Measurements from ENCODE around the gene NREP. TPM values are rescaled to one million over a fixed set of nuclear protein-coding genes. Genes with fewer than 3 reads are reported as not detected.

The NREP gene
- total and polyA plus RNA-seq, 5 donors from 2014 or later: 0.14 to 1.3 (median 0.57) TPM

DNA sequence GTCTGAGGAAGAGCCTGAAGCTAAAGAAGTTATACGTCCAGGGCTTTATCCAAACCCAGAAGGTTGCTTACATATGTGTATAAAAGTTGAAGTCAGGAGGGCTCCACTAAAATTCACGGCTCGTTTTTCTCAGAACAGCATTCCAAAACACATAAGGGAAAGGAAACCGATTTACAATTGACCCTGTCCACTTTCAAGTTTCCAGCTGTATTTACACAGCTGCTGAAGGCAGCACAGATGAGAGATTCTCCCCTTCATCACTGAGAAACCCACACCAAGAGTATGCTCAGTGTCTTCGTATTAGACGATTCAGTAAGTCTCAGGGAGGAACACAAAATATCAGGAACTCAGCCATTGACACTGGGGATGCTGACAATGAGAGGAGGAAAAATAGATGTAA lies 5.9 kb upstream of the NREP start:
- H3K4me3 Mint-ChIP-seq: no peak overlapping the region
- DNase-seq (no peak), ATAC-seq (ENCODE audit: low read depth in 2 of 2) (no peak)
- no peak overlapping the region for H3K4me3 ChIP-seq (ENCODE audit: low read depth, low read length)
- H3K36me3 Mint-ChIP-seq: no peaks in the 10 kb centered on the region
- H3K36me3 ChIP-seq (ENCODE audit: control insufficient read depth, insufficient read depth, low read length): no peaks in the 10 kb centered on the region
- peaks cover 0 to 3% (median 0%) of the 10 kb centered on the region in 7 donors for H3K9me3 Mint-ChIP-seq
- H3K4me1 ChIP-seq (ENCODE audit: control insufficient read depth, insufficient read depth, low read length, poor library complexity, severe bottlenecking): peaks cover 3% of the 10 kb centered on the region
- peaks cover 0 to 4% (median 3%) of the 10 kb centered on the region in 4 donors for H3K4me1 Mint-ChIP-seq
- H3K27ac ChIP-seq (ENCODE audit: insufficient read depth, low read length, poor library complexity, severe bottlenecking): no peak overlapping the region
- H3K9me3 ChIP-seq (ENCODE audit: control insufficient read depth in 2 of 2, low read length in 2 of 2): no peaks in the 10 kb centered on the region
- H3K27ac Mint-ChIP-seq: peak overlapping the region in 1 of 3 donors; percentile 66
- peaks cover 35% of the 10 kb centered on the region for H3K27me3 Mint-ChIP-seq
- H3K27me3 ChIP-seq (ENCODE audit: control insufficient read depth, insufficient read depth, low read length): peaks cover 16% of the 10 kb centered on the region

DNA sequence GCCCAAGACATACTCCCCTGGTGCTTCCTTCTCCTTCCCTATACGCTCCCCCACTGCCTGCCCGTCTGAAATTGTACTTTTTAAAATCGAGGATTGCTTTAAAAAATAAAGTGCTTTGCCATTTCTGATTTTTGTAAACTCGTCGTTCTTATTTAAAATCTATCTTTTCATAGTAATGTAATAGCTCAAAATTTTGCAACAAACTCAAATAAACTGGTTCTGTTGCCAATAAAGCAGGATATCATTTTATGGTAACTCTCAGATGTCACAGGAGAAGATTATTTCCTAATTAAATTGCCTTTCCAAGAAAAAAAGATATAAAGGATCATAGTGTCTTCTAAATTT lies 1.3 kb upstream of the NREP start:
- Mint-ChIP-seq H3K27ac (no peak overlapping the region), H3K9me3 (peaks cover 0 to 3% (median 0%) of the 10 kb centered on the region in 7 donors), H3K27me3 (peaks cover 60% of the 10 kb centered on the region), H3K4me3 (peak overlapping the region; percentile 53 to 86 (median 80)), H3K36me3 (no peaks in the 10 kb centered on the region), H3K4me1 (peaks cover 0 to 12% (median 8%) of the 10 kb centered on the region in 4 donors)
- H3K4me1 ChIP-seq (ENCODE audit: control insufficient read depth, insufficient read depth, low read length, poor library complexity, severe bottlenecking): peaks cover 13% of the 10 kb centered on the region
- no peak for ATAC-seq (ENCODE audit: low read depth in 2 of 2)
- no peaks in the 10 kb centered on the region for H3K9me3 ChIP-seq (ENCODE audit: control insufficient read depth in 2 of 2, low read length in 2 of 2)
- H3K27me3 ChIP-seq (ENCODE audit: control insufficient read depth, insufficient read depth, low read length): peaks cover 33% of the 10 kb centered on the region
- H3K4me3 ChIP-seq (ENCODE audit: low read depth, low read length): no peak overlapping the region
- no peak overlapping the region for H3K27ac ChIP-seq (ENCODE audit: insufficient read depth, low read length, poor library complexity, severe bottlenecking)
- no peaks in the 10 kb centered on the region for H3K36me3 ChIP-seq (ENCODE audit: control insufficient read depth, insufficient read depth, low read length)
- no peak for DNase-seq

GRCh38 chr5:111757355-111758283 lies 625 bp upstream of the NREP start:
- Histone ChIP-seq H3K9me3 (ENCODE audit: control insufficient read depth in 2 of 2, low read length in 2 of 2) (no peaks in the 10 kb centered on the region), H3K27me3 (ENCODE audit: control insufficient read depth, insufficient read depth, low read length) (peaks cover 33% of the 10 kb centered on the region), H3K36me3 (ENCODE audit: control insufficient read depth, insufficient read depth, low read length) (no peaks in the 10 kb centered on the region), H3K4me1 (ENCODE audit: control insufficient read depth, insufficient read depth, low read length, poor library complexity, severe bottlenecking) (peaks cover 13% of the 10 kb centered on the region), H3K4me3 (ENCODE audit: low read depth, low read length) (no peak overlapping the region), H3K27ac (ENCODE audit: insufficient read depth, low read length, poor library complexity, severe bottlenecking) (no peak overlapping the region)
- H3K9me3 Mint-ChIP-seq: peaks cover 0 to 3% (median 0%) of the 10 kb centered on the region in 7 donors
- peaks cover 0 to 12% (median 8%) of the 10 kb centered on the region in 4 donors for H3K4me1 Mint-ChIP-seq
- DNase-seq: peak; percentile 15 to 82 (median 48)
- no peaks in the 10 kb centered on the region for H3K36me3 Mint-ChIP-seq
- H3K4me3 Mint-ChIP-seq: peak overlapping the region in 3 of 4 donors; percentile 53 to 86 (median 81)
- peak; percentile 57 to 60 for ATAC-seq (ENCODE audit: low read depth in 2 of 2)
- peak overlapping the region in 1 of 3 donors; percentile 92 for H3K27ac Mint-ChIP-seq
- peaks cover 63% of the 10 kb centered on the region for H3K27me3 Mint-ChIP-seq

DNA sequence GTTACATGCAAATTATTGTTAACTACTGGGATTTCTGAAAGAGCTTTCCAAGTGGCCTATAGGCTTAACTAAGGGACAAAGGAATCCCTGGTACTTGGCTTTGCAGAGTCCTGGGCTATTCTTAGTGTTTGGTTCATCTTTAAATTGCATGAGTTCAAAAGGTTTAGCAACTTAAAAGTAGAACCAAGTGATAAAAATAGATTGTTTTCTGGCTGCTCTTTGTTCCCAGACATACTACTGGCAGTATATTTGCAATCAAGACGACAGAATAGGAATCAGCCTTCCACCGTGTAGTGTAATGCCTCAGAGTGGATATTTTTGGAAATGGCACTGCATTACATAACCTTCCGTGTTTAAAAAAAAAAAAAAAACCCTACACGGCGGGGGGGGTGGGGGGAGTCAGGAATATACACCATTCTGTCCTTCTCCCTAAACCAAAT lies 1.0 kb downstream of the NREP start:
- H3K9me3 ChIP-seq (ENCODE audit: control insufficient read depth in 2 of 2, low read length in 2 of 2): no peaks in the 10 kb centered on the region
- Mint-ChIP-seq H3K27ac (no peak overlapping the region), H3K36me3 (no peaks in the 10 kb centered on the region), H3K4me3 (peak overlapping the region in 1 of 4 donors; percentile 90), H3K27me3 (peaks cover 57% of the 10 kb centered on the region), H3K4me1 (peaks cover 0 to 12% (median 8%) of the 10 kb centered on the region in 4 donors), H3K9me3 (peaks cover 0 to 3% (median 0%) of the 10 kb centered on the region in 7 donors)
- peaks cover 28% of the 10 kb centered on the region for H3K27me3 ChIP-seq (ENCODE audit: control insufficient read depth, insufficient read depth, low read length)
- no peak overlapping the region for H3K4me3 ChIP-seq (ENCODE audit: low read depth, low read length)
- ATAC-seq (ENCODE audit: low read depth in 2 of 2) (no peak), DNase-seq (no peak)
- peaks cover 13% of the 10 kb centered on the region for H3K4me1 ChIP-seq (ENCODE audit: control insufficient read depth, insufficient read depth, low read length, poor library complexity, severe bottlenecking)
- no peaks in the 10 kb centered on the region for H3K36me3 ChIP-seq (ENCODE audit: control insufficient read depth, insufficient read depth, low read length)
- H3K27ac ChIP-seq (ENCODE audit: insufficient read depth, low read length, poor library complexity, severe bottlenecking): no peak overlapping the region

- Mint-ChIP-seq H3K4me3 (no peak overlapping the region), H3K27ac (no peak overlapping the region), H3K4me1 (peaks cover 0 to 12% (median 8%) of the 10 kb centered on the region in 4 donors), H3K36me3 (no peaks in the 10 kb centered on the region), H3K27me3 (peaks cover 57% of the 10 kb centered on the region), H3K9me3 (peaks cover 0 to 2% (median 0%) of the 10 kb centered on the region in 7 donors)
- no peaks in the 10 kb centered on the region for H3K9me3 ChIP-seq (ENCODE audit: control insufficient read depth in 2 of 2, low read length in 2 of 2)
- no peak for ATAC-seq (ENCODE audit: low read depth in 2 of 2)
- H3K27me3 ChIP-seq (ENCODE audit: control insufficient read depth, insufficient read depth, low read length): peaks cover 28% of the 10 kb centered on the region
- no peak overlapping the region for H3K4me3 ChIP-seq (ENCODE audit: low read depth, low read length)
- no peak overlapping the region for H3K27ac ChIP-seq (ENCODE audit: insufficient read depth, low read length, poor library complexity, severe bottlenecking)
- H3K36me3 ChIP-seq (ENCODE audit: control insufficient read depth, insufficient read depth, low read length): no peaks in the 10 kb centered on the region
- peaks cover 13% of the 10 kb centered on the region for H3K4me1 ChIP-seq (ENCODE audit: control insufficient read depth, insufficient read depth, low read length, poor library complexity, severe bottlenecking)
- DNase-seq: no peak
Measured at GRCh38 chr5:111755345-111755941, 1.6 kb downstream of the NREP start.

GRCh38 chr5:111753884-111754589 lies 3.0 kb downstream of the NREP start:
- H3K27me3 Mint-ChIP-seq: peaks cover 50% of the 10 kb centered on the region
- H3K9me3 ChIP-seq (ENCODE audit: control insufficient read depth in 2 of 2, low read length in 2 of 2): no peaks in the 10 kb centered on the region
- H3K4me1 ChIP-seq (ENCODE audit: control insufficient read depth, insufficient read depth, low read length, poor library complexity, severe bottlenecking): peaks cover 13% of the 10 kb centered on the region
- peaks cover 0 to 1% (median 0%) of the 10 kb centered on the region in 7 donors for H3K9me3 Mint-ChIP-seq
- peaks cover 0 to 12% (median 8%) of the 10 kb centered on the region in 4 donors for H3K4me1 Mint-ChIP-seq
- no peak overlapping the region for H3K27ac ChIP-seq (ENCODE audit: insufficient read depth, low read length, poor library complexity, severe bottlenecking)
- DNase-seq: no peak
- no peak for ATAC-seq (ENCODE audit: low read depth in 2 of 2)
- peaks cover 25% of the 10 kb centered on the region for H3K27me3 ChIP-seq (ENCODE audit: control insufficient read depth, insufficient read depth, low read length)
- H3K4me3 ChIP-seq (ENCODE audit: low read depth, low read length): no peak overlapping the region
- H3K36me3 Mint-ChIP-seq: no peaks in the 10 kb centered on the region
- no peak overlapping the region for H3K27ac Mint-ChIP-seq
- H3K36me3 ChIP-seq (ENCODE audit: control insufficient read depth, insufficient read depth, low read length): no peaks in the 10 kb centered on the region
- no peak overlapping the region for H3K4me3 Mint-ChIP-seq

DNA sequence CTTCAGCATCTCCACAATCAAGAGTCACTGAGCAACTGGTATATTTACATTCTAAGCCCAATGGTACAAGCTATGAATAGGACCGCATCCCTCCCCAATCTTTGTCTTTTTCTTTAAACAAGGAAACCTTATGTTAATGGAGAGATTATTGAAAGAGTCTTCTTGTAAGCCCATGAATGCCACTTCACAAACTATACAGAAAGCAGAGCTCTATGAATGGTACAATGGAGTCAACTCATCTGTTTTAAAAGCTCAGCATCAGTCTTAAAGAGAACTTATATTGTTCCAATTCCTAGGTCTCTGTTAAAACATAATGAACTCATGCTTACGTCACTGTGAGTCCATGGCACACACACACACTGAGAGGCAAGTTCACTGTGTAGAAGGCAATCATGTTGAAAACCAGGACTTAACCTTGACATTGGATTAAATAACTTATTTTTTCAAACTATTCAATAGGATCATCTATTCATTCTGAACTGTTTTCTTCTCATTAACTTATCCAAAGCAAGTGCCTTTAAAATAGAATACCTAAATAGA lies 4.5 kb downstream of the NREP start:
- Histone ChIP-seq H3K4me3 (ENCODE audit: low read depth, low read length) (no peak overlapping the region), H3K27me3 (ENCODE audit: control insufficient read depth, insufficient read depth, low read length) (peaks cover 19% of the 10 kb centered on the region), H3K27ac (ENCODE audit: insufficient read depth, low read length, poor library complexity, severe bottlenecking) (no peak overlapping the region), H3K4me1 (ENCODE audit: control insufficient read depth, insufficient read depth, low read length, poor library complexity, severe bottlenecking) (peaks cover 9% of the 10 kb centered on the region), H3K36me3 (ENCODE audit: control insufficient read depth, insufficient read depth, low read length) (no peaks in the 10 kb centered on the region), H3K9me3 (ENCODE audit: control insufficient read depth in 2 of 2, low read length in 2 of 2) (no peaks in the 10 kb centered on the region)
- Mint-ChIP-seq H3K27me3 (peaks cover 37% of the 10 kb centered on the region), H3K27ac (no peak overlapping the region), H3K4me3 (no peak overlapping the region), H3K9me3 (peaks cover 0 to 1% (median 0%) of the 10 kb centered on the region in 7 donors), H3K36me3 (no peaks in the 10 kb centered on the region), H3K4me1 (peaks cover 0 to 9% (median 5%) of the 10 kb centered on the region in 4 donors)
- DNase-seq (no peak), ATAC-seq (ENCODE audit: low read depth in 2 of 2) (no peak)
